Right lobe of liver (tissue), 4 donors: ENCODE data around the gene ACTR3.

Source experiments
- POLR2A ChIP-seq: fragments of 450-650 bp; IDR thresholded peaks from one replicate; pipeline ENCODE4 v1.6.1; 2017; ENCODE audit warnings: antibody characterized with exemption, mild to moderate bottlenecking
- TF ChIP-seq, protein P1 (sequence below), 4 donors: fragments of 200-600 bp in 3 of 4; fragments of 450-650 bp in 1 of 4; IDR thresholded peaks; one replicate each; pipeline versions ENCODE4 v1.5.1 to v1.8.0; 2016 to 2022; ENCODE audit warnings: antibody characterized with exemption in 4 of 4, mild to moderate bottlenecking in 2 of 4
- donor health status: DM: no; HTN: no; CAD: no.
- donor health status: DM: no; HTN: no; CAD: no.
- donor health status: DM: no; HTN: yes; CAD: no.

DNA sequence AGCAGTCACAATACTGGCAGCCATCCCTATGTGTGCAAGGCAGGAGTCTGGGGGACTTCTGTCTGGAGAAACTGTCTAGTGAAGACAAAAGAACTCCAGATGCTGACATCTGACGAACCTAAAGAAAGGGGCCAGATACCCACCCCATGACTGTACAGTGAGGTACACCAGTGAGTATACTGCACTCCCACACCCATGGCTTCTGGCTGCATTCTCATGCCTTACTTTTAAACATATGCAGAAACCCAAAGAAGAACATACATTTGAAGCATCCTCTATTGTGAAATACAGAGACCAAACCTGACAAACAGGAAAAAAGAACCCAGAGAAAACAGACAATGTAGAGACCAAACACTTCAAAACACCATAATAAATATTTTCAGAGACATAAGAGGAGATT is 102.2 kb downstream of the ACTR3 start:
- TF ChIP-seq, protein P1, sequence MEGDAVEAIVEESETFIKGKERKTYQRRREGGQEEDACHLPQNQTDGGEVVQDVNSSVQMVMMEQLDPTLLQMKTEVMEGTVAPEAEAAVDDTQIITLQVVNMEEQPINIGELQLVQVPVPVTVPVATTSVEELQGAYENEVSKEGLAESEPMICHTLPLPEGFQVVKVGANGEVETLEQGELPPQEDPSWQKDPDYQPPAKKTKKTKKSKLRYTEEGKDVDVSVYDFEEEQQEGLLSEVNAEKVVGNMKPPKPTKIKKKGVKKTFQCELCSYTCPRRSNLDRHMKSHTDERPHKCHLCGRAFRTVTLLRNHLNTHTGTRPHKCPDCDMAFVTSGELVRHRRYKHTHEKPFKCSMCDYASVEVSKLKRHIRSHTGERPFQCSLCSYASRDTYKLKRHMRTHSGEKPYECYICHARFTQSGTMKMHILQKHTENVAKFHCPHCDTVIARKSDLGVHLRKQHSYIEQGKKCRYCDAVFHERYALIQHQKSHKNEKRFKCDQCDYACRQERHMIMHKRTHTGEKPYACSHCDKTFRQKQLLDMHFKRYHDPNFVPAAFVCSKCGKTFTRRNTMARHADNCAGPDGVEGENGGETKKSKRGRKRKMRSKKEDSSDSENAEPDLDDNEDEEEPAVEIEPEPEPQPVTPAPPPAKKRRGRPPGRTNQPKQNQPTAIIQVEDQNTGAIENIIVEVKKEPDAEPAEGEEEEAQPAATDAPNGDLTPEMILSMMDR (IDR thresholded peaks at IDR 0.05) = no peak
- no peak for TF ChIP-seq POLR2A
